ENCODE results near the gene STK32C.
A peak's percentile ranks its signal among the peaks of the same experiment; 100 is the strongest.
"Not testable (repeated sequence)": the region's sequence is repeated elsewhere in the genome, so short reads cannot be mapped to it uniquely, and the experiment has no call there.

STK32C gene

GRCh38 chr10:132281915-132282666 is 25.7 kb downstream of the STK32C start:
- no peak for DNase-seq (ENCODE audit: low spot score)

GRCh38 chr10:132280646-132281074 is 27.1 kb downstream of the STK32C start:
- DNase-seq (ENCODE audit: low spot score): no peak

GRCh38 chr10:132279873-132280645 is 27.7 kb downstream of the STK32C start:
- no peak for DNase-seq (ENCODE audit: low spot score)

GRCh38 chr10:132277311-132277741 is 30.4 kb downstream of the STK32C start:
- DNase-seq (ENCODE audit: low spot score): no peak

GRCh38 chr10:132276706-132277105 is 31.0 kb downstream of the STK32C start:
- no peak for DNase-seq (ENCODE audit: low spot score)

GRCh38 chr10:132276179-132276675 is 31.5 kb downstream of the STK32C start:
- no peak for DNase-seq (ENCODE audit: low spot score)

GRCh38 chr10:132275426-132276178 is 32.1 kb downstream of the STK32C start:
- no peak for DNase-seq (ENCODE audit: low spot score)

- DNase-seq (ENCODE audit: low spot score): no peak
These were observed 32.8 kb downstream of the STK32C start for GRCh38 chr10:132274986-132275385.

GRCh38 chr10:132274581-132274980 is 33.2 kb downstream of the STK32C start:
- DNase-seq (ENCODE audit: low spot score): no peak

- DNase-seq (ENCODE audit: low spot score): no peak
These were observed 33.8 kb downstream of the STK32C start for GRCh38 chr10:132273966-132274365.

GRCh38 chr10:132273304-132273944 is 34.3 kb downstream of the STK32C start:
- no peak for DNase-seq (ENCODE audit: low spot score)

GRCh38 chr10:132272231-132272971 is 35.3 kb downstream of the STK32C start:
- DNase-seq (ENCODE audit: low spot score): peak; percentile 76

GRCh38 chr10:132271458-132272230 is 36.1 kb downstream of the STK32C start:
- DNase-seq (ENCODE audit: low spot score): no peak

- no peak for DNase-seq (ENCODE audit: low spot score)
These were observed 36.9 kb downstream of the STK32C start for GRCh38 chr10:132270721-132271457.

- DNase-seq (ENCODE audit: low spot score): no peak
These were observed 37.5 kb downstream of the STK32C start for GRCh38 chr10:132270256-132270655.

GRCh38 chr10:132269266-132270230 is 38.2 kb downstream of the STK32C start:
- DNase-seq (ENCODE audit: low spot score): no peak

- not testable (repeated sequence) for DNase-seq (ENCODE audit: low spot score)
These were observed 39.8 kb downstream of the STK32C start for GRCh38 chr10:132267916-132268315.

- DNase-seq (ENCODE audit: low spot score): no peak
These were observed 41.1 kb downstream of the STK32C start for GRCh38 chr10:132266594-132267161.

All from AG20443 (cell line).